ENCODE data around the gene TRAF2. TPM values are rescaled to one million over a fixed set of nuclear protein-coding genes. Genes with fewer than 3 reads are reported as not detected.

TRAF2 gene
- total and polyA plus RNA-seq, 2 of the 13 experiments (the other 11 are each of a cell fraction or from before 2014, with no cell fraction given) = 12.4 to 13.6 TPM

DNA sequence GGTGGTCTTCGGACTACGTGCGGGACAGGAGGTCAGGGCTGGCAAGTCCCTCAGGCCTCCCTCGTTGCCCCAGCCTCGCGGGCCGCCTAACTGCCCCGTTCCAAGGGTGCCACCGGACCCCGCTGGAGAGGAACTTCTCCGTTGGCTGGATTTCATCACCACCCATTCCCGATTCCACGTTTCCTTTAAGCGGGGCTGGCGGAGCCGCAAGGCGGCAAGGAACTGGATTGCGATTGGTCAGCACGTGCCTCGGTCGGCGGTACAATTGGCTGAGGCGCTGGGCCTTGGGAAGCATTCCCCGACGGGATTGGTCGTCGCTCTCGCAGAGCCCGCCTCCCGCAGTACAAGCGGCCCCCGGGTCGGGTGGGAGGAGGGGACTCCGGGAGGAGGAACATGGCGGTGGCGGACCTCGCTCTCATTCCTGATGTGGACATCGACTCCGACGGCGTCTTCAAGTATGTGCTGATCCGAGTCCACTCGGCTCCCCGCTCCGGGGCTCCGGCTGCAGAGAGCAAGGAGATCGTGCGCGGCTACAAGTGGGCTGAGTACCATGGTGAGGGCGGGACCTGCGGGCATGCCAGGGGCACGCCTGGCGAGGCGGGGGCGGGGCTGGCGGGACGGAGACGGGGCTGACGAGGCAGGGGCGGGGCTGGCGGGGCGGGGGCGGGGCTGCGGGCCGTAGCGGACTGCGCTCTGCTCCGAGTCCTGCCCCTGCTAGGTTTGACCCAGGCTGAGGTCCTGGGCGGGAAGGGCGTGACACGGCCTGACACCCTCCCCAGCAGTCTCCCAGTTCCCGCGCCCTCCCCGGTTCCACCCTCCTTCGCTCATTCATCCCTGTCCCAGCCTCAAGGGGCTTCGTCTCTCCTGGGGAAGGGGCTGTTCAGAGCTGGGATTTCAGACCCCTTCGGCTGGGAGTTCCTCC, 37.0 kb upstream of the TRAF2 start, which contains the start of gene PHPT1 (continued):
- TF ChIP-seq, protein P1, sequence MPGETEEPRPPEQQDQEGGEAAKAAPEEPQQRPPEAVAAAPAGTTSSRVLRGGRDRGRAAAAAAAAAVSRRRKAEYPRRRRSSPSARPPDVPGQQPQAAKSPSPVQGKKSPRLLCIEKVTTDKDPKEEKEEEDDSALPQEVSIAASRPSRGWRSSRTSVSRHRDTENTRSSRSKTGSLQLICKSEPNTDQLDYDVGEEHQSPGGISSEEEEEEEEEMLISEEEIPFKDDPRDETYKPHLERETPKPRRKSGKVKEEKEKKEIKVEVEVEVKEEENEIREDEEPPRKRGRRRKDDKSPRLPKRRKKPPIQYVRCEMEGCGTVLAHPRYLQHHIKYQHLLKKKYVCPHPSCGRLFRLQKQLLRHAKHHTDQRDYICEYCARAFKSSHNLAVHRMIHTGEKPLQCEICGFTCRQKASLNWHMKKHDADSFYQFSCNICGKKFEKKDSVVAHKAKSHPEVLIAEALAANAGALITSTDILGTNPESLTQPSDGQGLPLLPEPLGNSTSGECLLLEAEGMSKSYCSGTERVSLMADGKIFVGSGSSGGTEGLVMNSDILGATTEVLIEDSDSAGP (CRISPR knock-in tag; IDR thresholded peaks at IDR 0.05; ENCODE audit: borderline replicate concordance) = peak; percentile 99
- TF ChIP-seq, protein P2, sequence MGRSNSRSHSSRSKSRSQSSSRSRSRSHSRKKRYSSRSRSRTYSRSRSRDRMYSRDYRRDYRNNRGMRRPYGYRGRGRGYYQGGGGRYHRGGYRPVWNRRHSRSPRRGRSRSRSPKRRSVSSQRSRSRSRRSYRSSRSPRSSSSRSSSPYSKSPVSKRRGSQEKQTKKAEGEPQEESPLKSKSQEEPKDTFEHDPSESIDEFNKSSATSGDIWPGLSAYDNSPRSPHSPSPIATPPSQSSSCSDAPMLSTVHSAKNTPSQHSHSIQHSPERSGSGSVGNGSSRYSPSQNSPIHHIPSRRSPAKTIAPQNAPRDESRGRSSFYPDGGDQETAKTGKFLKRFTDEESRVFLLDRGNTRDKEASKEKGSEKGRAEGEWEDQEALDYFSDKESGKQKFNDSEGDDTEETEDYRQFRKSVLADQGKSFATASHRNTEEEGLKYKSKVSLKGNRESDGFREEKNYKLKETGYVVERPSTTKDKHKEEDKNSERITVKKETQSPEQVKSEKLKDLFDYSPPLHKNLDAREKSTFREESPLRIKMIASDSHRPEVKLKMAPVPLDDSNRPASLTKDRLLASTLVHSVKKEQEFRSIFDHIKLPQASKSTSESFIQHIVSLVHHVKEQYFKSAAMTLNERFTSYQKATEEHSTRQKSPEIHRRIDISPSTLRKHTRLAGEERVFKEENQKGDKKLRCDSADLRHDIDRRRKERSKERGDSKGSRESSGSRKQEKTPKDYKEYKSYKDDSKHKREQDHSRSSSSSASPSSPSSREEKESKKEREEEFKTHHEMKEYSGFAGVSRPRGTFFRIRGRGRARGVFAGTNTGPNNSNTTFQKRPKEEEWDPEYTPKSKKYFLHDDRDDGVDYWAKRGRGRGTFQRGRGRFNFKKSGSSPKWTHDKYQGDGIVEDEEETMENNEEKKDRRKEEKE (IDR thresholded peaks at IDR 0.05) = no peak
- TF ChIP-seq NBN (conservative IDR thresholded peaks at IDR 0.05) (no peak), ZNF563 (CRISPR knock-in tag; IDR thresholded peaks at IDR 0.05) (peak; percentile 35; the same call in 1 of the 2 replicates), MXD4 (CRISPR knock-in tag; IDR thresholded peaks at IDR 0.05) (no peak; the same call in none of the 2 replicates), NRL (CRISPR knock-in tag; IDR thresholded peaks at IDR 0.05; ENCODE audit: borderline replicate concordance) (peak; percentile 69; the same call in 1 of the 2 replicates), GATAD1 (CRISPR knock-in tag; IDR thresholded peaks at IDR 0.05) (peak; percentile 76), PHF8 (CRISPR knock-in tag; IDR thresholded peaks at IDR 0.05) (peak; percentile 68), IKZF4 (CRISPR knock-in tag; IDR thresholded peaks at IDR 0.05; ENCODE audit: borderline replicate concordance, low read depth, not compliant biosample characterization) (peak; percentile 34), ZNF788 (CRISPR knock-in tag; IDR thresholded peaks at IDR 0.05; ENCODE audit: borderline replicate concordance) (peak; percentile 57; the same call in 1 of the 2 replicates), ZNF883 (CRISPR knock-in tag; IDR thresholded peaks at IDR 0.05; ENCODE audit: not compliant biosample characterization) (peak; percentile 85), AKAP8 (CRISPR knock-in tag; IDR thresholded peaks at IDR 0.05) (peak; percentile 95), ZSCAN31 (CRISPR knock-in tag; IDR thresholded peaks at IDR 0.05; ENCODE audit: low read depth) (peak; percentile 53), NR2F1 (CRISPR knock-in tag; IDR thresholded peaks at IDR 0.05) (peak in 1 of 2 experiments; percentile 7; a peak in 1 of 4 replicates), SP4 (CRISPR knock-in tag; IDR thresholded peaks at IDR 0.05) (peak; percentile 75), TEAD3 (CRISPR knock-in tag; optimal IDR thresholded peaks at IDR 0.05; ENCODE audit: borderline replicate concordance) (peak; percentile 43), ZFP62 (CRISPR knock-in tag; IDR thresholded peaks at IDR 0.05) (no peak), SMAD9 (CRISPR knock-in tag; IDR thresholded peaks at IDR 0.05) (no peak), HNRNPH1 (optimal IDR thresholded peaks at IDR 0.05; ENCODE audit: low read depth, low read length) (peak; percentile 74), KLF15 (CRISPR knock-in tag; IDR thresholded peaks at IDR 0.05; ENCODE audit: borderline replicate concordance) (no peak; the same call in 1 of the 2 replicates)
- TF ChIP-seq, protein P3, sequence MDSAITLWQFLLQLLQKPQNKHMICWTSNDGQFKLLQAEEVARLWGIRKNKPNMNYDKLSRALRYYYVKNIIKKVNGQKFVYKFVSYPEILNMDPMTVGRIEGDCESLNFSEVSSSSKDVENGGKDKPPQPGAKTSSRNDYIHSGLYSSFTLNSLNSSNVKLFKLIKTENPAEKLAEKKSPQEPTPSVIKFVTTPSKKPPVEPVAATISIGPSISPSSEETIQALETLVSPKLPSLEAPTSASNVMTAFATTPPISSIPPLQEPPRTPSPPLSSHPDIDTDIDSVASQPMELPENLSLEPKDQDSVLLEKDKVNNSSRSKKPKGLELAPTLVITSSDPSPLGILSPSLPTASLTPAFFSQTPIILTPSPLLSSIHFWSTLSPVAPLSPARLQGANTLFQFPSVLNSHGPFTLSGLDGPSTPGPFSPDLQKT (CRISPR knock-in tag; IDR thresholded peaks at IDR 0.05; ENCODE audit: borderline replicate concordance) = no peak
- TF ChIP-seq, protein P4, sequence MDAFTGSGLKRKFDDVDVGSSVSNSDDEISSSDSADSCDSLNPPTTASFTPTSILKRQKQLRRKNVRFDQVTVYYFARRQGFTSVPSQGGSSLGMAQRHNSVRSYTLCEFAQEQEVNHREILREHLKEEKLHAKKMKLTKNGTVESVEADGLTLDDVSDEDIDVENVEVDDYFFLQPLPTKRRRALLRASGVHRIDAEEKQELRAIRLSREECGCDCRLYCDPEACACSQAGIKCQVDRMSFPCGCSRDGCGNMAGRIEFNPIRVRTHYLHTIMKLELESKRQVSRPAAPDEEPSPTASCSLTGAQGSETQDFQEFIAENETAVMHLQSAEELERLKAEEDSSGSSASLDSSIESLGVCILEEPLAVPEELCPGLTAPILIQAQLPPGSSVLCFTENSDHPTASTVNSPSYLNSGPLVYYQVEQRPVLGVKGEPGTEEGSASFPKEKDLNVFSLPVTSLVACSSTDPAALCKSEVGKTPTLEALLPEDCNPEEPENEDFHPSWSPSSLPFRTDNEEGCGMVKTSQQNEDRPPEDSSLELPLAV (CRISPR knock-in tag; conservative IDR thresholded peaks at IDR 0.05; ENCODE audit: low read depth) = no peak
